GM21381 (cell line): ENCODE measurements around the gene MRPL52.
"Not testable (repeated sequence)": the region's sequence is repeated elsewhere in the genome, so short reads cannot be mapped to it uniquely, and the experiment has no call there.

Experiments used
- ATAC-seq: cut with Tn5 transposase; IDR thresholded peaks from one replicate; pipeline ENCODE4 v1.9.1; 2021; ENCODE audit warnings: mild to moderate bottlenecking, moderate library complexity; ENCODE audit not compliant: unreplicated experiment

Gene MRPL52

GRCh38 chr14:22837750-22838538, 8.3 kb downstream of the MRPL52 start:
- ATAC-seq = no peak

- no peak for ATAC-seq
Observed at GRCh38 chr14:22838631-22839041, 8.9 kb downstream of the MRPL52 start.

- no peak for ATAC-seq
Observed at GRCh38 chr14:22839159-22839779, 9.6 kb downstream of the MRPL52 start.

GRCh38 chr14:22841311-22841710, 11.6 kb downstream of the MRPL52 start:
- no peak for ATAC-seq

GRCh38 chr14:22841769-22842168, 12.1 kb downstream of the MRPL52 start:
- ATAC-seq = no peak

GRCh38 chr14:22842211-22843122, 12.8 kb downstream of the MRPL52 start:
- ATAC-seq = no peak

DNA sequence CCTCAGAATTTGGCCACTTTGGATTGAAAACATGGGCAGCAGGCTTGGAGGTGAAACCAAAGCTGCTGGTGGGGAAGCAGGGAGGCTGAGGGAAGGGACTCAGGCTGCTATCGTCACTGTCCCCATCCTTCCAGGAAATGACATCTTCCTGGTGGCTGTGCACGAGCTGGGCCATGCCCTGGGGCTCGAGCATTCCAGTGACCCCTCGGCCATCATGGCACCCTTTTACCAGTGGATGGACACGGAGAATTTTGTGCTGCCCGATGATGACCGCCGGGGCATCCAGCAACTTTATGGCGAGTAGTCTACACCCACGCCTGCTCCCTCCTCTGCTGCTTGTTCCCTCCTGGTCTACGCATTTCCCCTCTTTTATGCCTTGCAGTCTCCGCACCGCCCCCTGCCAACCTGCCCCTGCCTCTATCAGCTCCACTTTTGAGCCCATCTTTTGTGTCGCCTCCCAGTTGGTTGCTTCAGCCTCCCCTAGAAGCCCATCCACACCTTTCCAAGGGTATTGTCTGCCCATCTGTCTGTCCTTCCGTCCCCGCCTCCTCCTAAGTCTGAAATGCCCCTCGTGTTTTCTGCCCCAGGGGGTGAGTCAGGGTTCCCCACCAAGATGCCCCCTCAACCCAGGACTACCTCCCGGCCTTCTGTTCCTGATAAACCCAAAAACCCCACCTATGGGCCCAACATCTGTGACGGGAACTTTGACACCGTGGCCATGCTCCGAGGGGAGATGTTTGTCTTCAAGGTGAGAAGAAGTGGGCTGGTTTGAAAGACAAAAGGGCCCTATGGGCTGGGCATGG, 13.6 kb downstream of the MRPL52 start:
- no peak for ATAC-seq

GRCh38 chr14:22844221-22845102, 14.8 kb downstream of the MRPL52 start:
- ATAC-seq = no peak

DNA sequence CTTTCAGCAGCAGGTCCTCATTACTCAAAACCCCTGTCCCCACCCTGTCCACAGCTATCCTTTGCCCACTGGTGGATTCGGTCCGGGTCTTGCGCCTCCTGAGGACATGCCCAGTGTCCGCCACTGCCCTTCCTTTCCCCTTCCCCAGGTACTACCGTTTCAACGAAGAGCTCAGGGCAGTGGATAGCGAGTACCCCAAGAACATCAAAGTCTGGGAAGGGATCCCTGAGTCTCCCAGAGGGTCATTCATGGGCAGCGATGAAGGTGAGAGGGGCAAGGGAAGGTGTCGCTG, 15.4 kb downstream of the MRPL52 start:
- ATAC-seq = no peak

DNA sequence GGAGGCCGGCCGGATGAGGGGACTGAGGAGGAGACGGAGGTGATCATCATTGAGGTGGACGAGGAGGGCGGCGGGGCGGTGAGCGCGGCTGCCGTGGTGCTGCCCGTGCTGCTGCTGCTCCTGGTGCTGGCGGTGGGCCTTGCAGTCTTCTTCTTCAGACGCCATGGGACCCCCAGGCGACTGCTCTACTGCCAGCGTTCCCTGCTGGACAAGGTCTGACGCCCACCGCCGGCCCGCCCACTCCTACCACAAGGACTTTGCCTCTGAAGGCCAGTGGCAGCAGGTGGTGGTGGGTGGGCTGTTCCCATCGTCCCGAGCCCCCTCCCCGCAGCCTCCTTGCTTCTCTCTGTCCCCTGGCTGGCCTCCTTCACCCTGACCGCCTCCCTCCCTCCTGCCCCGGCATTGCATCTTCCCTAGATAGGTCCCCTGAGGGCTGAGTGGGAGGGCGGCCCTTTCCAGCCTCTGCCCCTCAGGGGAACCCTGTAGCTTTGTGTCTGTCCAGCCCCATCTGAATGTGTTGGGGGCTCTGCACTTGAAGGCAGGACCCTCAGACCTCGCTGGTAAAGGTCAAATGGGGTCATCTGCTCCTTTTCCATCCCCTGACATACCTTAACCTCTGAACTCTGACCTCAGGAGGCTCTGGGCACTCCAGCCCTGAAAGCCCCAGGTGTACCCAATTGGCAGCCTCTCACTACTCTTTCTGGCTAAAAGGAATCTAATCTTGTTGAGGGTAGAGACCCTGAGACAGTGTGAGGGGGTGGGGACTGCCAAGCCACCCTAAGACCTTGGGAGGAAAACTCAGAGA, 16.3 kb downstream of the MRPL52 start:
- no peak for ATAC-seq

GRCh38 chr14:22846811-22847307, 17.2 kb downstream of the MRPL52 start:
- ATAC-seq = no peak

DNA sequence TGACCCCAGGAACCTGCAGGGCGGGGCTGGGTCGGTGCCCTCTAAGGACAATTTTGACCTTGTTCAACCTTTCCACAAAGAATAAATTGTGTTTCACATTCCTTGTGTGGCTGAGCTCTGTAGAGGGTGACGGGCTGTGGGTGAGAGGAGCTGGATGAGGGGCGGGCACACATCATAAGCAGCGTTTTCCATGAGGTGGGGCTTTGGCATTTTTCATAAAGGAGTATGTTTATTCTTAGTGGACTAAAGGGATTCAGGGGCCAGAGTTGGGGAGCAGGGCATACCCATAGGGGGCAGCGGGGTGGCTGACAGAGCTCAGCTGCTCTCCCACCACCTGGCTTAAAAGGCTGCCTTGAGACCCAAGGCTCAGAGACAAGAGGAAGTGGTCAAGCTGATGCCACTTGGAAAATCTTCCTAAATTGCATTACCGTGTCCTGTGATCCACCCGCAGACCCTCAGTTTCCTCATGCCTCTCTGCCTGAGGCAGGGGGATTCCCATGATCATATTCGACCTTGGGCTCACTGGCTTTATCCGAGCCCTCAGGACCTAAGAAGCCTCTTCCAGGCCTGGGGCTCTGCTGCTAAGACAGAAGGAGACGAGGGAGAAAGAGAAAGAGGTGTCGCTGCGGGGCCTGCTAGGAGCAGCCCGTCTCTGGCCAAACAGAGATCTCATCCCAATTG, 18.1 kb downstream of the MRPL52 start:
- ATAC-seq = no peak

GRCh38 chr14:22848351-22849164, 18.9 kb downstream of the MRPL52 start:
- ATAC-seq = no peak

DNA sequence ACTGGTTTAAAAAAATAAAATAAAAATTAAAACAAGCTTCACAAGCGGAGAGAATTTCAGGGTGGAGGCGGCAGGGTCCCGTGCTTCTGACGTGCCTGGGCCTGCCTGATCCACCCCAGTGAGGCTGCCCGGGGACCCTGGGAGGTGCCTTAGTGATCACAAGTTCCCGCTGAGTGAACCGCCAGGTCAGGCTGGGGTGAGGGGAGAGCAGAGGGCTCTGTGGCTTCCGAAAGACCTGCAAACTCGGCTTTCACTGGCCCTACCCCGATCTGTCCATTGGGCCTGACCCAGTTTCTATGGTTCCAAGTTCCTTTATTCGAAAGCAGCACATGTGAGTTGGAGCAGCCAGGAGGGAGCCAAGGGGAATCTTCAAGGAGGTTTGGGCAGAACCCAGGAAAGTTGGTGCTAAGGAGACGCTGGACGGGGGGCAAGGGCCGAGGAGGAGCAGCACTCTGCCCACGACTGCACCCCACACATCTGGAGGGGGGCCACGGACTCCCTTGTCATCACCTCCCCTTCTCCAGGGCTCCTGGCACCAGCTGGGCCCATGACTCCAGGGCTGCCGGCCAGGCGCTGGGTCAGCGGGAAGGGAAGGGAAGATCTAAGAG, 19.6 kb downstream of the MRPL52 start:
- ATAC-seq = no peak

DNA sequence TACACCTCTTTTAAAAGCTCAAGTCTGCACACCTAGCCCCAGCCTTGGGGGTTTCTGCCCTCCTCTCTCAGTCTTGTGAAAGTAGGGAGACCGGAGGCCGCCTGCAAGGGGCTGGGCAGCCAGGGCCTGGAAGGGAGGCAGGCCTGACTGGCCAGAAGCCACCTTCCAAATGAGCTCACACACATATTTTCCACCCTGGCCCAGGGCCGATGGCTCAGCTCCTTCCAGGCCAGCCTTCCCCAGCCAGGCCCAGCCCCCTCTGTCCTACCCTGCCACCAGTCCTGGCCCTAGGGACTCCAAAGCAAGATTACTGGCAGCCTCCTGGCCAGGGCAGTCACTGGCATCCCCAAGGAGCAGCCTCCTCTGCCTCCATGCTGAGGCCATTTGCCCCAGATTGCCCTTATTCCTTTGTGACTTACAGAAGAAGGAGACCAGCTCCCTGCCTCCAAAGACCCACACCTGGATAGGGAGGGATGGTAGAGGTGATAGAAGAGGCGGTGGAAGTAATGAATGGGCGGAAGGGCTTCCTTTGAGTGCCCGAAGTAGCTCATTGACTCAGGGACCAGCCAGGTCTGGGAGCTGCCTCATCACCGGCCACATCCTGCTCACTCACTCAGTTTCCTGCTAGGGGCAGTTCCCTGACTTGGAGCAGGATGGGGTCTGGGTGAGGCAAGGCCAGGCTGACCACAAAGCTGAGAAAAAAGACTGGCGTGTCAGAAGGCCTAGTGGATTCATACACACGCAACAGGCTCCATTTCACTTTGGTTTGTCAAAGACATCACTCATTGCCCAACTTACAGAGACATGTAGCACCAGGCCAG, 21.5 kb downstream of the MRPL52 start:
- no peak for ATAC-seq

DNA sequence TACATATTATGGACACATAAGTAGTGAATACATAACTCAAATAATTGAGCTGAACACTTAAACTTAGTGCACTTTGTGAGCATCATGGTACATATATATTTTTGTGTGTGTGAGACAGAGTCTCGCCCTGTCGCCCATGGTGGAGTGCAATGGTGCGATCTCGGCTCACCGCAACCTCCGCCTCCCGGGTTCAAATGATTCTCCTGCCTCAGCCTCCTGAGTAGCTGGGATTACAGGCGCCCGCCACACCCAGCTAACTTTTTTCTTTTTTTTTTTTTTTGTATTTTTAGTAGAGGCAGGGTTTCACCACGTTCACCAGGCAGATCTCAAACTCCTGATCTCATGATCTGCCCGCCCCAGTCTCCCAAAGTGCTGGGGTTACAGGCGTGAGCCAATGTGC, 22.5 kb downstream of the MRPL52 start:
- not testable (repeated sequence) for ATAC-seq
